SK-N-SH treated with all-trans-retinoic acid at 6 μM for 48 hours (cell line): ENCODE data around the gene FAM83D.

ENCODE experiments used
- ATAC-seq: fragments of 200-7000 bp; cut with Tn5 transposase; 3 replicates; pipeline ENCODE4 v1.9.1; 2020; ENCODE audit warnings: mild to moderate bottlenecking, moderate library complexity
- ARNTL ChIP-seq: fragments of 450-650 bp; formaldehyde crosslinking; IDR thresholded peaks from 2 replicates; pipeline ENCODE4 v1.5.0; 2020; ENCODE audit warnings: low read depth, mild to moderate bottlenecking, moderate library complexity, borderline replicate concordance
- BACH2 ChIP-seq: fragments of 250-450 bp; sonication (Bioruptor Pico); IDR thresholded peaks from 2 replicates; pipeline ENCODE4 v1.9.0; 2021; ENCODE audit warnings: mild to moderate bottlenecking, borderline replicate concordance
- CSDC2 ChIP-seq: fragments of 250-450 bp; sonication (Bioruptor Pico); IDR thresholded peaks from 2 replicates; pipeline ENCODE4 v1.5.0; 2020; ENCODE audit warnings: mild to moderate bottlenecking, moderate library complexity
- ESRRG ChIP-seq: fragments of 250-450 bp; sonication (Bioruptor Pico); IDR thresholded peaks from 2 replicates; pipeline ENCODE4 v1.6.1; 2021; ENCODE audit warnings: mild to moderate bottlenecking
- GLIS3 ChIP-seq: fragments of 250-450 bp; sonication (Bioruptor Pico); IDR thresholded peaks from 2 replicates; pipeline ENCODE4 v1.5.0; 2020; ENCODE audit warnings: mild to moderate bottlenecking, moderate library complexity
- ISL1 ChIP-seq: fragments of 250-450 bp; sonication (Bioruptor Pico); IDR thresholded peaks from 2 replicates; pipeline ENCODE4 v2.1.2; 2022; ENCODE audit warnings: mild to moderate bottlenecking, moderate library complexity
- OSR1 ChIP-seq: fragments of 250-450 bp; sonication (Bioruptor Pico); IDR thresholded peaks from 2 replicates; pipeline ENCODE4 v1.8.0; 2022; ENCODE audit warnings: moderate library complexity, mild to moderate bottlenecking, inconsistent platforms
- POU6F1 ChIP-seq: fragments of 250-450 bp; sonication (Bioruptor Pico); IDR thresholded peaks from 2 replicates; pipeline ENCODE4 v1.8.0; 2021; ENCODE audit warnings: low read depth, mild to moderate bottlenecking, moderate library complexity, borderline replicate concordance
- PPARA ChIP-seq: fragments of 250-450 bp; sonication (Bioruptor Pico); IDR thresholded peaks from 2 replicates; pipeline ENCODE4 v1.5.0; 2020; ENCODE audit warnings: mild to moderate bottlenecking, borderline replicate concordance
- RARB ChIP-seq: fragments of 250-450 bp; sonication (Bioruptor Pico); IDR thresholded peaks from 2 replicates; pipeline ENCODE4 v1.8.0; 2021; ENCODE audit warnings: mild to moderate bottlenecking, moderate library complexity
- TCF4 ChIP-seq: fragments of 250-450 bp; sonication (Bioruptor Pico); IDR thresholded peaks from 2 replicates; pipeline ENCODE4 v1.8.0; 2021; ENCODE audit warnings: mild to moderate bottlenecking, moderate library complexity, borderline replicate concordance
- TOX ChIP-seq: fragments of 250-450 bp; sonication (Bioruptor Pico); IDR thresholded peaks from 2 replicates; pipeline ENCODE4 v1.8.0; 2021; ENCODE audit warnings: mild to moderate bottlenecking, moderate library complexity, borderline replicate concordance
- TSHZ2 ChIP-seq: fragments of 250-450 bp; sonication (Bioruptor Pico); IDR thresholded peaks from 2 replicates; pipeline ENCODE4 v1.5.0; 2020; ENCODE audit warnings: mild to moderate bottlenecking, moderate library complexity
- ZC3H10 ChIP-seq: fragments of 250-450 bp; sonication (Bioruptor Pico); IDR thresholded peaks from 2 replicates; pipeline ENCODE4 v1.5.1; 2021; ENCODE audit warnings: mild to moderate bottlenecking, moderate library complexity
- ZFP3 ChIP-seq: fragments of 250-450 bp; sonication (Bioruptor Pico); IDR thresholded peaks from 2 replicates; pipeline ENCODE4 v1.5.0; 2020; ENCODE audit warnings: mild to moderate bottlenecking, moderate library complexity
- ZFP30 ChIP-seq: fragments of 450-650 bp; formaldehyde crosslinking; IDR thresholded peaks from 2 replicates; pipeline ENCODE4 v1.5.0; 2022; ENCODE audit warnings: mild to moderate bottlenecking, moderate library complexity
- ZNF565 ChIP-seq: fragments of 450-650 bp; formaldehyde crosslinking; conservative IDR thresholded peaks from 2 replicates; pipeline ENCODE4 v1.5.0; 2020; ENCODE audit warnings: low read depth, mild to moderate bottlenecking, moderate library complexity
- ZNF70 ChIP-seq: fragments of 450-650 bp; formaldehyde crosslinking; IDR thresholded peaks from 2 replicates; pipeline ENCODE4 v1.5.0; 2020; ENCODE audit warnings: mild to moderate bottlenecking, moderate library complexity
- ZNF8 ChIP-seq: fragments of 450-650 bp; formaldehyde crosslinking; IDR thresholded peaks from 2 replicates; pipeline ENCODE4 v1.5.0; 2020; ENCODE audit warnings: mild to moderate bottlenecking, moderate library complexity
- TF ChIP-seq, protein P1 (sequence below): fragments of 250-450 bp; sonication (Bioruptor Pico); IDR thresholded peaks from 2 replicates; pipeline ENCODE4 v1.5.1; 2021; ENCODE audit warnings: mild to moderate bottlenecking, moderate library complexity
- TF ChIP-seq, protein P2 (sequence below): fragments of 250-450 bp; sonication (Bioruptor Pico); IDR thresholded peaks from 2 replicates; pipeline ENCODE4 v1.5.1; 2020; ENCODE audit warnings: low read depth, mild to moderate bottlenecking, moderate library complexity

The FAM83D gene

DNA sequence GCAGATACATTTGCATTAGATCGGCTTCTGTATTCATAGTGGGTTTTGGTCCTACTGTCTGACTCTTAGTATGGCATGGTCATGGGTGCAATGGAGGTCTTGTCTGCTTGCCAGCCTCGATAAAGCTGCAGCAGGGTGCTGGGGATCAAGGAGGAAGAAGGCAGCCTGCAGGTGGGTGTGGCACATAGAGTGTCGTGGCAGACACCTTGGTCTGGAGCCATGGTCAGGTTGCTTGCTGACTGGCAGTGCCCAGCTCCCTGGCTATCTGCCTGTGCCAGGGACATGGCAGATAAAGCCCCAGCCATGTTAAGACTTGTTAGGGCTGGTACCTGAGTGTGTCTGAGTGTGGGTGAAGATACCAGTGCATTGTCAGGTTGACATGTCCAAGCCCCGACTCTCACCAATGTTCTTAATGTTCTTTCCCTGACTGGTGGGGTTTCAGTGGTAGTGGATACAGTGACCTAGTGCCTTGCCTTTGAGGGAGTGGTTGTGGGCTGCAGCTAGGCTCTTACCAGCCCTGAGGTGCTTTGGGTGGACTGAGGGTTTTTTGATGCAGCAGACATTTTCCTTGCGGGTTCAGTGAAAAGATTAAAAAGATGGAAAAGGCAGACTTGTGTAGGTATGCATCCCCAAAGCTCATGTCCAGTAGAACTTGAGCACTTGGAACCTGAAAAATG is 1.8 kb downstream of the FAM83D start (continued):
- TF ChIP-seq, protein P1, sequence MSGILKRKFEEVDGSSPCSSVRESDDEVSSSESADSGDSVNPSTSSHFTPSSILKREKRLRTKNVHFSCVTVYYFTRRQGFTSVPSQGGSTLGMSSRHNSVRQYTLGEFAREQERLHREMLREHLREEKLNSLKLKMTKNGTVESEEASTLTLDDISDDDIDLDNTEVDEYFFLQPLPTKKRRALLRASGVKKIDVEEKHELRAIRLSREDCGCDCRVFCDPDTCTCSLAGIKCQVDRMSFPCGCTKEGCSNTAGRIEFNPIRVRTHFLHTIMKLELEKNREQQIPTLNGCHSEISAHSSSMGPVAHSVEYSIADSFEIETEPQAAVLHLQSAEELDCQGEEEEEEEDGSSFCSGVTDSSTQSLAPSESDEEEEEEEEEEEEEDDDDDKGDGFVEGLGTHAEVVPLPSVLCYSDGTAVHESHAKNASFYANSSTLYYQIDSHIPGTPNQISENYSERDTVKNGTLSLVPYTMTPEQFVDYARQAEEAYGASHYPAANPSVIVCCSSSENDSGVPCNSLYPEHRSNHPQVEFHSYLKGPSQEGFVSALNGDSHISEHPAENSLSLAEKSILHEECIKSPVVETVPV (CRISPR knock-in tag), result no peak
- TF ChIP-seq CSDC2 (CRISPR knock-in tag), result no peak
- TF ChIP-seq, all 23 proteins: peak for 0

- no peak for TF ChIP-seq ESRRG
- TF ChIP-seq ARNTL (CRISPR knock-in tag), result no peak
- TF ChIP-seq ZFP3 (CRISPR knock-in tag), result no peak
- TF ChIP-seq TCF4, result no peak
- TF ChIP-seq POU6F1, result no peak
- no peak for TF ChIP-seq RARB
- TF ChIP-seq ZC3H10 (CRISPR knock-in tag), result no peak
- no peak for TF ChIP-seq ZNF8 (CRISPR knock-in tag)
- TF ChIP-seq, protein P2, sequence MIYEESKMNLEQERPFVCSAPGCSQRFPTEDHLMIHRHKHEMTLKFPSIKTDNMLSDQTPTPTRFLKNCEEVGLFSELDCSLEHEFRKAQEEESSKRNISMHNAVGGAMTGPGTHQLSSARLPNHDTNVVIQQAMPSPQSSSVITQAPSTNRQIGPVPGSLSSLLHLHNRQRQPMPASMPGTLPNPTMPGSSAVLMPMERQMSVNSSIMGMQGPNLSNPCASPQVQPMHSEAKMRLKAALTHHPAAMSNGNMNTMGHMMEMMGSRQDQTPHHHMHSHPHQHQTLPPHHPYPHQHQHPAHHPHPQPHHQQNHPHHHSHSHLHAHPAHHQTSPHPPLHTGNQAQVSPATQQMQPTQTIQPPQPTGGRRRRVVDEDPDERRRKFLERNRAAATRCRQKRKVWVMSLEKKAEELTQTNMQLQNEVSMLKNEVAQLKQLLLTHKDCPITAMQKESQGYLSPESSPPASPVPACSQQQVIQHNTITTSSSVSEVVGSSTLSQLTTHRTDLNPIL (CRISPR knock-in tag), result no peak
- no peak for TF ChIP-seq ZNF565 (CRISPR knock-in tag)
- no peak for TF ChIP-seq PPARA (CRISPR knock-in tag)
- ATAC-seq, result no peak
Observed at GRCh38 chr20:38930242-38930569, 4.0 kb downstream of the FAM83D start.

- no peak for ATAC-seq
- TF ChIP-seq ISL1 (CRISPR knock-in tag) (no peak), ZNF8 (CRISPR knock-in tag) (no peak)
Observed at GRCh38 chr20:38931984-38932383, 5.8 kb downstream of the FAM83D start.

- TF ChIP-seq OSR1 (CRISPR knock-in tag) (no peak), CSDC2 (CRISPR knock-in tag) (no peak), ESRRG (no peak), PPARA (CRISPR knock-in tag) (no peak), GLIS3 (CRISPR knock-in tag) (no peak), ISL1 (CRISPR knock-in tag) (no peak), BACH2 (CRISPR knock-in tag) (no peak), POU6F1 (no peak), ZNF565 (CRISPR knock-in tag) (no peak), TOX (no peak), TCF4 (no peak), TSHZ2 (CRISPR knock-in tag) (no peak), ZNF70 (CRISPR knock-in tag) (no peak), ZNF8 (CRISPR knock-in tag) (no peak), ZFP30 (CRISPR knock-in tag) (no peak)
- TF ChIP-seq, protein P2 (CRISPR knock-in tag), result no peak
- TF ChIP-seq, protein P1 (CRISPR knock-in tag), result no peak
- 0 out of 3 replicates have a peak, but pooled peaks have one; percentile 6 for ATAC-seq
Observed at GRCh38 chr20:38932457-38933120, 6.4 kb downstream of the FAM83D start.
